Ramos (cell line): ENCODE results near the gene KANK3.
"Not testable (repeated sequence)": the region's sequence is repeated elsewhere in the genome, so short reads cannot be mapped to it uniquely, and the experiment has no call there.

Experiments
- in situ Hi-C: fragments of 300-500 bp; cut with MboI; formaldehyde crosslinking; loops from one replicate; pipeline ENCODE4 v1.14.3; 2022; ENCODE audit warnings: low sequenced_read_pairs; ENCODE audit not compliant: unreplicated experiment

KANK3 gene

DNA sequence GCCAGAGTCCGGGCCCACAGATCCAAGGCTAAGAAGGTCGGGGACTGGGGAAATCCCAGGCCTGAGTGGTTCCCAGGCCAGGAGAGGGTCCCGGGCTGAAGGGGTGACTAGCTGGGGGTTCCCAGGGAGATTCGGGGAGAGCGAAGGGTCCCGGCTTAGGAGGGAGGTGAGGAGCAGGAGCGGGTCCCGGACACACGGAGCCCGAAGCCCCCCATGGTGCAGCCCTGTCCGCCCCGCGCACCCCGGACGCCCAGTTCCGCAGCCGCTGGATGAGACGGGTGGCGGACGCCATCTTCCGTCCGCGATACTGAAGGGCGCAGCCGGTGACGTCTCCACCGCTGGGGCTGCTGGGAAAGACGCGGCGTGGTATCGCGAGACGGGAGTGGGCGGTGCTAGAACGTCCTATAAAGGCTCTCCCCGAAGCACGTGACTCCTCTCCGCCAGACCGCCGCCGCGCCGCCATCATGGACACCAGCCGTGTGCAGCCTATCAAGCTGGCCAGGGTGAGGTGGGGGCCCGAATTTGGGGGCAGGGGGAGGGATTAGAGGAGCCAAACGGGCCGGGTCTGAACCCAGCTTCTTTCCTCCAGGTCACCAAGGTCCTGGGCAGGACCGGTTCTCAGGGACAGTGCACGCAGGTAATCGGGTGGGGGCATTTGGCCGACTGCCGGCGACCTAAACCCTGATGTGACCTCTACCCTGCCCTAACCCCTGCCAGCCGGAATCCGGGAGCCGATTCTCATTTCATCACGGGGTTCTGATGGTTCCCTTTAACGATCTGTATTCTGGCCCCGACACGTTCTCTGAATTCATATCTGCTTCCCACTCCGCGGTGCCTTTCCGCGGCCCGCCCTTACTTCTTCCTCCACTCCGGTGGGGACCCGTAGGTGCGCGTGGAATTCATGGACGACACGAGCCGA lies 21.7 kb downstream of the KANK3 start, which contains the start of the genes NDUFA7 and RPS28:
Gene NDUFA7, minus strand, starts transcription at position 309 of the 919 bp plus-strand sequence. Its CDS starts 17 bp downstream, at position 292.
Gene RPS28, plus strand, starts transcription at position 430 of the 919 bp plus-strand sequence. Its CDS starts 35 bp downstream, at position 465.
- in situ Hi-C loops, result no loop called here

DNA sequence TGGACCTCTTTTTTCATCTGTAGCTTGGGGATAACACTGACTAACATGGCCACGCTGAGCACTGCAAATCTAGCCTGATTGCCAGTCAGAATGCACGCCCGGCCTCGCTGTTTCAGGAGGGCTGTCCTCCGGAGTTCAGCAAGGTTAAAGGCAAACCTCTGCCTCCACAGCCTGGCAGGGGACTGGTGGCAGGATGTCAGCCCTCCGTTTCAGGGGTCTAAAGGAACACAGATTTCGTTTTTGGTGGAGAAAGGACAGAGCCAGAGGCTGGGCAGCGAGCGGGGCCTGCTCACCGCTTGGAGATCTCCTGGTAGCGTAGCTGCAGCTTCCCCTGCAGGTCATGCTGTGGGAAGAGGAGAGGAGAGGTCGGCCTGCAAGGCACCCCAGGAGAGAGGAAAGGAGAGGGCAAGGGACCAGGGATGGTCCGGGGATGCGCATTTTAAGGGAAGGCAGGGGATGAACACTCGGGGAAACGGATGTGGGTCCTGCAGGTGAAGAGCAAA lies 22.4 kb downstream of the KANK3 start:
- in situ Hi-C loops, result no loop called here

DNA sequence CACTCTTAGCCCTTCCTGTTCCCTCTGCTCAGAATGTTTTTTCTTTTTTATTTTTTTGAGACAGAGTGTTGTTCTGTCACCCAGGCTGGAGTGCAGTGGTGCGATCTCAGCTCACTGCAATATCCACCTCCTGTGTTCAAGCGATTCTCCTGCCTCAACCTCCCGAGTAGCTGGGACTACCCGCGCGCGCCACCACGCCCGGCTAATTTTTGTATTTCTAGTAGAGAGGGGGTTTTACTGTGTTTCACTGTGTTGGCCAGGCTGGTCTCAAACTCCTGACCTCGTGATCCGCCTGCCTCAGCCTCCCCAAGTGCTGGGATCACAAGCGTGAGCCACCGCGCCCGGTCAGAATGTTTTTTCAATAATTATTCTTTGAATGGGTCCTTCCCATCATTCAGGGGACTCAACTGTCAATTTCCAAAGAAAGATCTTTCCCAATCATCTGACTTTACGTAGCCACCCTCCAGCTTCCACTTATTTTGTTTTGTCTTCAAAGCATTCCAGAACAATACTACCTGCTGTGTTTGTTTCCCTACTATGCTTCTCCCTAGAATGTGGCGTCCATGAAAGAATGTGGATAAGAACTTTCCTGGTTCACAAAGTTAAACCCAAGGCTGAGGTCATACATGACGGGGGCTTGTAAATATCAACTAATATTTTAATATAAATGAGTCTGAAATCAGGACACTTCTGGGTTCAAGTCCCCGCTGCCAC lies 23.1 kb downstream of the KANK3 start:
- in situ Hi-C loops, result no loop called here

DNA sequence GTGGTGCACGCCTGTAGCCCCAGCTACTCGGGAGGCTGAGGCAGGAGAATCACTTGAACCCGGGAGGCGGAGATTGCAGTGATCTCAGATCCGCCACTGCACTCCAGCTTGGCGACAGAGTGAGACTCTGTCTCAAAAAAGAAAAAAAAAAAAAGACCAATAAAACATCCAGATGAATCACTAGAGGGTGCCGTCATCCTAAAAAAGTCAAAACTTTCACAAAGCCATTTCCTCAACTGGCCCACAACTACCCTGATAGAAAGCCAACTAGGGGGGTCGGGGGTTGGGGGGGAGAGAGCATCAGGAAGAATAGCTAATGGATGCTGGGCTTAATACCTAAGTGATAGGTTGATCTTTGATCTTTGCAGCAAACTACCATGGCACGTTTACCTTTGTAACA lies 24.2 kb downstream of the KANK3 start:
- in situ Hi-C loops, result not testable (repeated sequence)

DNA sequence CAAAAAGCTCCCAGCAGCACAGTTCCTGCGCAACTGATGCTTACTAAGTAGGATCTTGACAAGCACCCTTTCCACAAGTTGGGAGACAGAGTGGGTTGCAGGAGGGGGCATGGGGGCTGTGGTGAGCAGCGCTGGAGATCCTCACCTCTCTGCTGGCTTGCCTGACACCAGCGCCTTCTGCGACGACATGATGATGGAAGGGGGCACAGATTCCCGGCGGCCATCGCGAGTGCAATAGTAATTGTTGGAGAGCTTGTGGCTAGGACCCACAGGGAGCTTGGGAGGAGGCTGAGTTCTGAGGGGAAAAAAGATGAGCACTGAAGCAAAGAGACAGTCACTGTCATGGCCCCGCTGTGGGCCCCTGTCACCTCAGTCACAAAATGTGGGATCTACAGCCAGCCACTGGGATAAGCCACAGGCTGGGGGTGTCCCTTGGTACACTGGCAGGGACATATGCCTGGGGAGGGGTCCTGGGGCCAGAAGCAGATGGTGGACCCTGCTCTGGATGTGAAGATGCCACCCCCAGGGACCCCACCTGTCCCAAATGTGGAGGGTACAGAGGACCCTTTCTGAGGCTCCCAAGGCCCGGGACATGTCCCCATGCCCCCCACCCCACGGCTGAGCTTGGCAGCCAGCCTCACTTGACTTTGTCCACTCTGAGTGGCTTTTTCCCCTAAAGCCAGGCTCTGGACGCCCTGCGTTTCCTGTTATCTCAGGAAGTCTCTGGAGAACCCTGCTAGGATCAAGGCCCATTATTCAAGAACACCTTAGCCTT lies 26.5 kb downstream of the KANK3 start:
- in situ Hi-C loops, result no loop called here

DNA sequence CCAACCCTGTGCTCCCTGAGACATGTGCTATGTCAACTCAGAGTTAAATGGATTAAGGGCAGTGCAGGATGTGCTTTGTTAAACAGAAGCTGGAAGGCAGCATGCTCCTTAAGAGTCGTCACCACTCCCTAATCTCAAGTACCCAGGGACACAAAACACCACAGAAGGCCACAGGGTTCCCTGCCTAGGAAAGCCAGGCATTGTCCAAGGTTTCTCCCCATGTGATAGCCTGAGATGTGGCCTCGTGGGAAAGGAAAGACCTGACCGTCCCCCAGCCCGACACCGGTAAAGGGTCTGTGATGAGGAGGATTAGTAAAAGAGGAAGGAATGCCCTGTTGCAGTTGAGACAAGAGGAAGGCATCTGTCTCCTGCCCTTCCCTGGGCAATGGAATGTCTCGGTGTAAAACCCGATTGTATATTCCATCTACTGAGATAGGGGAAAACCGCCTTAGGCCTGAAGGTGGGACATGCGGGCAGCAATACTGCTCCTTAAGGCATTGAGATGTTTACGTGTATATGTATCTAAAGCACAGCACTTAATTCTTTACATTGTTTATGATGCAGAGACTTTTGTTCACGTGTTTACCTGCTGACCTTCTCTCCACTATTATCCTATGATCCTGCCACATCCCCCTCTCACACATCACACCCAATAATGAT lies 28.0 kb downstream of the KANK3 start:
- in situ Hi-C loops, result not testable (repeated sequence)

DNA sequence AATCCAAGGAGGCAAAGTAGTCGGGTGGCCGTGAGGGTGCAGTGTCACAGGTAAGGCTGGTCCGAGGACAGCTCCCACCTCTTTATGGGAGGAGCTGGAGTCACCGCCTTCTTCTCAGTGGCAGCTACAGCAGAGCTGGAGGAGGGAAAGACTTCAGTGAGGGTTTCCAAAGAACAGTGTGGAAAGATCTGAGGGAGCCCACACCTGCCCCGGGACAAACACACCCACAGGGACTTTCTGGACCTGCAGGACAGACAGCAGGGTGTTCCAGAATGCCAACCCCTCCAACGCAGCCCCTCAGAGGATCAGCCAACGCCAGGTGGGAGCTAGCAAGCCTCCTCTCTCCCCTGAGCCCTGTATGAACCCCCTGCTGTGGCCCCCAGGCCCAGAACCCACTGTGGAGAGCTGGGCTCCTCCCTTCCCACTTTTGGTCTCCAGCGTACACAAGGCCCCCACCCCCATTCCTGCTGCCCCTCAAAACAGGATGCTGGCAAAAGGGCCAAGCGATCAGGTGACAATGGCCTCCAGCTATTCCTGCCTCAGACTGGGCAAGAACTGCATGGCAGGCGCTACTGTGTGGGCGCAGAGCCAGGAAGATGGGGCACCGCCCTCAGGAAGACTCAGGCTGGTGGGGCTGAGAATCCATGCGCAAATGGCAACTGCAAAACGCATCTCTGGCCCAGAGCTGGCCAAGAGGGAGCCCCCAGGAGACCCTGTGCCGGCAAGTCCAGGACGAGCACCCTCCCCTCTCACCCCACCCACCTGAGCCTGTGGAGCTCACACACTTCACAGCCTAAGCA lies 31.4 kb downstream of the KANK3 start:
- in situ Hi-C loops, result no loop called here

DNA sequence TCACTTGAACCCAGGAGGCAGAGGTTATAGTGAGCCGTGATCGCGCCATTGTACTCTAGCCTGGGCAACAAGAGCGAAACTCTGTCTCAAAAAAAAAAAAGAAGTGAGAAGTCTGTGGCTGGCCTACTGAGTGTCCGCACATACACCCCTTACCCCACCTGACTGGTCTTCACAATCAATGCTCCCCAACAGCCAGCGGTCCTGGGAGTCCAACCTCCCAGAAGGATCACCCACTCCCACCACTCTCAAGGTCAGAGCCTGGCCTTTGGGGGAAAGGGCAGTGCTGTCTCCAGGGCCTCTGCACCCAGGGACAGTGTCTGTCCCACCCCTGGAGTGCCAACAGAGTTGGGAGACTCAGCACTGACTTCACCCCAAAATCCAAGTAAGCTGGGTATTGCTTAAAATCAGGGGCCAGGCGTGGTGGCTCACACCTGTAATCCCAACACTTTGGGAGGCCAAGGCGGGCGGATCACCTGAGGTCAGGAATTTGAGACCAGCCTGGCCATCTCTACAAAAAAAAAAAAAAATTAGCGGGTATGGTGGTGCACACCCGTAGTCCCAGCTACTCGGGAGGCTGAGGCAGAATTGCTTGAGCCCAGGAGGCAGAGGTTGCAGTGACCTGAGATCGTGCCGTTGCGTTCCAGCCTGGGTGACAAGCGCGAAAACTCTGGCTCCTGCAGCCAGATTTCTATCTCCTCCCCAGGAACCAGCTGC lies 32.6 kb downstream of the KANK3 start:
- in situ Hi-C loops, result no loop called here

DNA sequence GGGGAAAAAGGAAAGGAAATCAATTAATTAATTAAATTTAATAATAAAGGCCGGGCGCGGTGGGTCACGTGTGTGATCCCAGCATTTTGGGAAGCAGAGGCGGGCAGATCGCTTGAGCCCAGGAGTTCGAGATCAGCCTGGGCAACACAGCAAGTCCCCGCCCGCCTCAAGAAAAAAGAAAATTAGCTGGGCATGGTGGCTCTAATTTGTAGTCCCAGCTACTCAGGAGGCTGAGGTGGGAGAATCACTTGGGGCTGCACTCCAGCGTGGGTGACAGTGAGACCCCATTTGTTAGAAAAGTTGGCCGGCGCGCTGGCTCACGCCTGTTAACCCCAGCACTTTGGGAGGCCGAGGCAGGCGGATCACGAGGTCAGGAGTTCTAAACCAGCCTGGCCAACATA lies 34.2 kb downstream of the KANK3 start:
- in situ Hi-C loops, result no loop called here

DNA sequence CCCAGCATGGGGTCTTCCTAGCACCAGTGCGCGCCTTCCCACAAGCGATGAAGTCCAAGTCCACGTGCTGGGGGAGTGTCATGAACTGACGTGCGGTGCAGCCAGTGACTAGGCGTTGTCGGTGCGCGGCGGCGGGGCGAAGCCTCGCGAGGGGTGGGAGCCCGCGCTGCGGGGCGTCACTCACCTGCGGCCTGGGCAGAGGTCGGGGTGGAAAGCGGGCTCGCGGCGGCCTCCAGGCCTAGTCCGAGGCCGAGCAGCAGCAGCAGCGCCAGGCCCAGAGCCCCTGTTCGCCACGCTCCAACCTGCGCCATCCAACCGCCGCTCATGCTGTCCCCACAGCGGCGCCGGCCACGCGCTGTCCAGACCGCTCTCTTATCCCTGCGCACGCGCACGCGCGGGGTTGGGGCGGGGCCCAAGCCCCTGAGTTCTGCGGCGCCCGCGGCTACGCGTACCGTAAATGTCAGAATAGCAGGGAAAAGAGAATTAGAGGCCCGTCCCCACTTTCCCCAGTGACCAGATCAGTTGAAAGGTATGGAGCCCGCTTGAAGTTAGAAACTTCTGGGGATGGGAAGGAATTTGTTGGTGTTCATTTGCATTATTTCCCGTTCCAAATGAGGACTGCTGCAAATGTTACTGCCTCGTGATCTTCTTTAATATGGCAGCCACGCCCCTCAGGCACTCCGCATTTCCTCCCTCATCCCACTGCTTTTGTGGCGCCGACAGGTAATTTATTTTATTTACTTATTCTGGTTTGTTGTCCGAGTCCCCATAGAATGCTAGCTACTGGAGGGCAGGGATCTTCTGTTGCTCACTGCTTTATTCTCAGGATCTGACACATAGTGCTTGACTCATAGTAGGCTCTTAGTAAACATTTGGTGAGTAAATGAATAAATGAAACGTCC lies 34.8 kb downstream of the KANK3 start, which contains the start of gene CD320:
Gene CD320, minus strand, starts transcription at position 394 of the 902 bp plus-strand sequence. Its CDS starts 68 bp downstream, at position 326.
- in situ Hi-C loops, result no loop called here

DNA sequence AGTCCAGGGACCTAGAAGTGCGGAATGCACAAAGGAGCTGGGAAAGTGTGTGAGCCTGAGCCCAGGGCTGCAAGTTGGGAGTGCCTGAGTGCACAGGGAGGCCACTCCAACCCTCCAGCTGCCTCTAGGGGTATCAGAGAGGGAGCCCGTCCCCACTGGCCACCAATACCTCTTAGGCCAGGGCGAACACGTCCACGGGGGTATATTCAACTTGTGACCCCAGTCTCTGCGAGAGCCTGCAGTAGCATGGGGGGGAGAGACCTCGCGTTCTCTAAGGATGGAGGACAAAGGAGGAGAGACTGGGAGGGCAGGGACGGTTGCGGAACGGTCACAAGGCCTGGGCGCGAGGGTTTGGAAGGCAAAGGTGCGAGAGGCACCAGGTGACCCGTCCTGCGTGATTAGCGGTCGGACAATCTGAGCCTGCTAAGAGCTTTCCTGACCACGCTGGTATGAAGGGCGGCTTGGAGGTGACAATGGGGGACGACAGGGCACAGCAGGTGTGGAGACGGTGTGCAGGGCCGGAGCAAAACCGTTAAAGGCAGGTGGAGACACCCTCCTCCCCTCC lies 35.6 kb downstream of the KANK3 start:
- in situ Hi-C loops, result no loop called here

DNA sequence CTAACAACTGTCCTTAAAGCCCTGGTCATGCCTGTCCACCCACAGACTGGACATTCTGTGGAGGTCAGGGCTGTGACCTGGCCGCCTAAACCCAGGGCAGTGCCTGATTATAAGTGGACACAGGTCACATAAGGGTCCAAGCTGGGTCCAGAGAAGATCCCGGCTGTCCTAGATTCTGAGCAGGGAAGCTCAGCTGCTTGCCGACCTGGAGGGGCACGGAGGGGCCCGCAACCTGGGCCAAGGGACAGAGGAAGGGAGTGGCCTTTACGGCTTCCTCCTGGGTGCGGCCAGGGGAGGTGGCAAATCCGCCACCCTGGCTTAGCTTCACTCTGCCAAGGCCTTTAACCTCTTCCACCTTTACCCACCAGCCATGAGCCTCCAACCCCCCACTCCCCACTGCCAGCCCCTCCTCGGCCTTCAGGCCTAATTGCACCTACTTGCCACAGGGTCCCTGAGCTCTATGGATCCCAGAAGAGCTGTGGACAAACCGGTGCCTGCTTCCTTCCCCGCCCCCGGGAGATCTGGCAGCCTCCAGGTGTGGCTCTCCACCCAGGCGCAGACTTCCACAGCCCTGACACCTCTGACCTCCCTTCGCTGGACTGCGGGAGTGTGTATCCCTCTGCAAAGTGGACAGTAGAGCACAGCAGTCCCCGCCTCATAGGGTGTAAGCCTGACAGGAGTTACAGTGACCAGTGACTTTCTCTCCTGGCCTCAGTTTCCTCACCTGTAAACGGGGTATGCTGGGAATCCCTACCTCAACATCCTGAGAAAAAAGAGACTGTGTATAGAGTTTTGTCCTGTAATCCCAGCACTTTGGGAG lies 36.6 kb downstream of the KANK3 start:
- in situ Hi-C loops, result no loop called here

DNA sequence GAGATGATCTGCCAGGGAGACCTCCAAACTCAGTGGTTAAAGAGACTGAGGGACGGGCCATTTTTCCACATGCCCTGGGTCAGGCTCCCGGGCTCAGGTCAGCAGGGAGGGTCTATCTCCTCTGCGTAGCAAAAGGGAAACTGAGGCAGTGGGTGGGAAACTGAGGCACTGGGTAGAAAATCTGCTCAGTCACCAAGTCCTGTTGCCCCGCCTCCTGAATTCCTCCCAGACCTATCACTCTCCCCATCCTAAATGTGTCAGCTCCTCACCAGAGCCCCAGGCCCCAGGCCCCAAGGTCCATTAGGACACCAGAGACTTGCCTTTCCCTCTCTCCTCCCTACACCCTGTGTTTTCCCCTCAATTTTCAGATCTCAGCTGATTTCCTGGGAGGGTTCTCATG lies 37.3 kb downstream of the KANK3 start:
- in situ Hi-C loops, result no loop called here

DNA sequence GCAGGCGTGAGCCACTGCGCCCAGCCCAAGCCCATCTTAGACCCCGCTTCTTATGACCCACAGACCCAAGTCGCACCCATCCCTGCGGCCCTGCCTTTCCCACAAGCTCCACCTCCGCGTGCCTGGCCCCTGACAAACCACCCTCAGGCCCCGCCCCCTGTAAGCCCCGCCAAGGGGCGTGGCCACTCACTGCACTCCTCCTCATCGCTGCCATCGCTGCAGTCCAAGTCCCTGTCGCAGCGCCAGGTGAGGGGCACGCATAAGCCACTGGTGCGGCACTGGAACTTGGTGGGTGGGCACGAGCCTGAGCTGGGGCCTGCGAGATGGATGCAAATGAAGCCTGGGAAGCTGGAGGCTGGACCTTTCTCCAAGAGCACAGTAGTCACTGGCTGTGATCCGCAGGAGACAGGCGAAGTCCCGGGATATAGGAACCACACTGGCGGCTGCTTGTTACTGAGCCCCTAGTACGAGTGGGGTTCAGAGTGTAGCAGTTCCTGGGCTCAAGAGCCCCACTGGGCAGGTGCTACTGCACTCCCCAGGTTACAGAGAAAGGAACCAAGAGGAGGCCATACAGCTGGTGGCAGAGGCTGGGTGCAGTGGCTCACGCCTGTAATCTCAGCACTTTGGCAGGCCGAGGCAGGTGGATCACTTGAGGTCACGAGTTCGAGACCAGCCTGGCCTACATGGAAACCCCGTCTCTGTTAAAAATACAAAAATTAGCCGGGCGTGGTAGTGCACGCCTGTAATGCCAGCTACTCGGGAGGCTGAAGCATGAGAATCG lies 38.0 kb downstream of the KANK3 start:
- in situ Hi-C loops, result no loop called here

DNA sequence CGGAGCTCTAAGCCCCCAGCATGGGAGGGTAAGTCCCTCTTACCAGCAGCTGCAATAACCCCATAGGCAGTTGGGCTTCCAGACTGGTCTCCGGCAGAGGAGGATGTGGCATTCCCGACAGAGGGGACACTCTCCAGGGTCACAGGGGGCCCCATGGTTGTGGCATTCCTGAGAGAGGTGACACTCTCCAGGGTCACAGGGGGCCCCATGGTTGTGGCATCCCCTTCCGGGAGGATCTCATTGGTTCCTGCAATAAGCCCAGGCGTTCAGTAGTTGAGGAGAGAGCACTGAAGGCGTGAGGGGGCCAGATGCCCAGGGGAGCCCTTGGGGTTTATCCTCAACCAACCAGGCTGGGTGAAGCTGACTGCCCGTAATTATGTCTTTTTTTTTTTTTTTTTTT lies 40.3 kb downstream of the KANK3 start:
- in situ Hi-C loops, result no loop called here

DNA sequence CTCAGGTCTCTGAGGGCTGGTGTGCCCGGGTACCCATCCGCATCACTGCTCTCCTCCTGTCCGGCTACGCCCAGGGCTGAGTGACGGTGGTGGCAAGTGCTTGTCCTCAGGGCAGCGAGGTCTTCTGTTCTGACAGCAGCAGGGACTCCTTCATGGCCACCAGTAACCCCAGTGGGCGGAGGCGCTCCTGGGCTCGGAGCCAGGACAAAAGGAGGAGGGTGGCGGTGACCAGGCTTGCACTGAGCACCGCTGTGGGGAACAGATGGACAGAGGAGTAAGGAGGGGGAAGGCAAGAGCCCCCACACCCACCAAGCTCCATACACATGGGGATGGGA lies 40.7 kb downstream of the KANK3 start:
- in situ Hi-C loops, result no loop called here
